CD14-positive monocyte (primary cell): ENCODE results near the gene FOXR1. TPM values are rescaled to one million over a fixed set of nuclear protein-coding genes. Genes with fewer than 3 reads are reported as not detected.

Source experiments
- DNase-seq, 3 donors: peaks; one replicate each; pipeline ENCODE4 v3.0.0-alpha.2; 2011 to 2022
- H2AFZ ChIP-seq: 2 replicates; pipeline ENCODE4 v1.6.0; 2012; ENCODE audit warnings: mild to moderate bottlenecking, low read depth, low read length, inconsistent platforms; ENCODE audit not compliant: insufficient read depth, poor library complexity, severe bottlenecking
- H3K27ac ChIP-seq, 2 donors: 1 replicate in 1 of 2; 2 replicates in 1 of 2; pipeline ENCODE4 v1.5.1; 2012 to 2013; ENCODE audit warnings: low read length in 2 of 2, control low read depth in 1 of 2, inconsistent platforms in 1 of 2, low read depth in 1 of 2, mild to moderate bottlenecking in 1 of 2
- H3K27me3 ChIP-seq, 2 donors: one replicate each; pipeline versions ENCODE4 v1.6.0 to v1.6.1; 2011 to 2013; ENCODE audit warnings: low read length in 2 of 2; ENCODE audit not compliant: control insufficient read depth in 2 of 2, insufficient read depth in 2 of 2
- H3K36me3 ChIP-seq, 2 donors: replicated peaks in 1 of 2; 1 replicate in 1 of 2; 2 replicates in 1 of 2; pipeline versions ENCODE4 v1.5.1 to v1.6.1; 2012 to 2013; ENCODE audit warnings: low read length in 2 of 2, control low read depth in 1 of 2, inconsistent platforms in 1 of 2, mild to moderate bottlenecking in 1 of 2; ENCODE audit not compliant: insufficient read depth in 2 of 2, control insufficient read depth in 1 of 2
- H3K4me1 ChIP-seq, 2 donors: 1 replicate in 1 of 2; 2 replicates in 1 of 2; pipeline versions ENCODE4 v1.5.1 to v1.6.1; 2012 to 2013; ENCODE audit warnings: low read length in 2 of 2, control low read depth in 1 of 2, inconsistent platforms in 1 of 2, mild to moderate bottlenecking in 1 of 2, moderate library complexity in 1 of 2; ENCODE audit not compliant: insufficient read depth in 2 of 2, control insufficient read depth in 1 of 2
- H3K4me2 ChIP-seq: replicated peaks from 2 replicates; pipeline ENCODE3; 2012; ENCODE audit warnings: low read length, moderate library complexity, mild to moderate bottlenecking; ENCODE audit not compliant: poor library complexity, severe bottlenecking; ENCODE audit errors: extremely low read depth
- H3K4me3 ChIP-seq, 3 experiments: fragments of 200-600 bp in 1 of 3; sonication (generic) in 1 of 3; replicated peaks in 1 of 3; 1 replicate in 2 of 3; 2 replicates in 1 of 3; pipeline ENCODE4 v1.5.1; 2011 to 2013; ENCODE audit warnings: low read length in 3 of 3, mild to moderate bottlenecking in 3 of 3, control low read depth in 2 of 3, low read depth in 2 of 3, inconsistent platforms in 1 of 3, moderate library complexity in 1 of 3
- H3K79me2 ChIP-seq: 2 replicates; pipeline ENCODE4 v1.6.0; 2012; ENCODE audit warnings: mild to moderate bottlenecking, control low read depth, inconsistent platforms, low read length, moderate library complexity; ENCODE audit not compliant: insufficient read depth
- H3K9ac ChIP-seq: 2 replicates; pipeline ENCODE4 v1.6.0; 2017; ENCODE audit warnings: low read length, mild to moderate bottlenecking; ENCODE audit not compliant: insufficient read depth, poor library complexity, severe bottlenecking
- H3K9me3 ChIP-seq, 2 donors: replicated peaks in 1 of 2; 1 replicate in 1 of 2; 2 replicates in 1 of 2; pipeline versions ENCODE4 v1.5.1 to v1.6.1; 2012 to 2013; ENCODE audit warnings: low read length in 2 of 2, control low read depth in 1 of 2; ENCODE audit not compliant: control insufficient read depth in 1 of 2, insufficient read depth in 1 of 2
- H4K20me1 ChIP-seq: 2 replicates; pipeline ENCODE4 v1.6.0; 2012; ENCODE audit warnings: mild to moderate bottlenecking, low read length, control low read depth, moderate library complexity; ENCODE audit not compliant: insufficient read depth
- H3K27ac Mint-ChIP-seq, 7 donors: one replicate each; pipeline ENCODE4 v1.8.0; 2020; ENCODE audit warnings: mild to moderate bottlenecking in 7 of 7, mixed read lengths in 7 of 7, moderate library complexity in 6 of 7, inconsistent platforms in 2 of 7
- H3K27me3 Mint-ChIP-seq, 3 donors: one replicate each; pipeline ENCODE4 v1.8.0; 2021 to 2022; ENCODE audit warnings: low read depth in 3 of 3, mild to moderate bottlenecking in 3 of 3, mixed read lengths in 3 of 3, moderate library complexity in 3 of 3, inconsistent platforms in 1 of 3
- H3K36me3 Mint-ChIP-seq, 2 donors: one replicate each; pipeline ENCODE4 v1.8.0; 2020; ENCODE audit warnings: mixed read lengths in 2 of 2, inconsistent platforms in 1 of 2, mild to moderate bottlenecking in 1 of 2
- H3K4me1 Mint-ChIP-seq: one replicate; pipeline ENCODE4 v1.8.0; 2020; ENCODE audit warnings: mild to moderate bottlenecking, mixed read lengths
- H3K4me3 Mint-ChIP-seq, 2 donors: one replicate each; pipeline ENCODE4 v1.8.0; 2020; ENCODE audit warnings: mild to moderate bottlenecking in 2 of 2, mixed read lengths in 2 of 2, moderate library complexity in 1 of 2
- H3K9me3 Mint-ChIP-seq, 7 donors: one replicate each; pipeline ENCODE4 v1.8.0; 2020 to 2022; ENCODE audit warnings: mixed read lengths in 7 of 7, mild to moderate bottlenecking in 6 of 7, moderate library complexity in 6 of 7, inconsistent platforms in 2 of 7
- CTCF ChIP-seq: fragments of 200-600 bp; IDR thresholded peaks from one replicate; pipeline ENCODE4 v1.8.0; 2022; ENCODE audit warnings: antibody characterized with exemption, mild to moderate bottlenecking
- WGBS: methylation state at CpG from one replicate; pipeline ENCODE4 v1.1.5; 2013; ENCODE audit warnings: missing lambda C conversion rate; ENCODE audit not compliant: insufficient coverage; 5-methylcytosine and 5-hydroxymethylcytosine counted together
- intact Hi-C, 2 donors: fragments of 100-400 bp; cut with micrococcal nuclease; formaldehyde crosslinking; loops; one replicate each; pipeline versions ENCODE4 v1.15.0 to v1.15.1; 2023
- polyA plus RNA-seq, 3 donors: library from polyadenylated mRNA; depleted of rRNA in 1 of 3; unstranded in 2 of 3; stranded (reverse) in 1 of 3; fragments of 300-500 nt in 2 of 3; fragments of >200 nt in 1 of 3; fragmentation: Illumina TruSeq in 2 of 3; gene quantifications; 1 replicate in 2 of 3; 2 replicates in 1 of 3; pipeline ENCODE4 v1.2.3, GENCODE V29; 2012 to 2021

The FOXR1 gene
- polyA plus RNA-seq, 3 donors = not detected

- H2AFZ ChIP-seq = no peak within 1 kb of the TSS
- H3K9me3 ChIP-seq = no peaks in the 10 kb centered on the region
- Mint-ChIP-seq H3K9me3 (no peaks in the 10 kb centered on the region), H3K4me3 (peak within 1 kb of the TSS; percentile 31 to 48), H3K27me3 (peaks cover 12 to 23% (median 13%) of the 10 kb centered on the region in 3 donors), H3K27ac (peak within 1 kb of the TSS in 3 of 7 donors; percentile 15 to 61 (median 25)), H3K4me1 (peaks cover 3% of the 10 kb centered on the region), H3K36me3 (no peaks in the 10 kb centered on the region)
- H3K36me3 ChIP-seq = no peaks in the 10 kb centered on the region
- no peaks in the 10 kb centered on the region for H3K4me1 ChIP-seq
- intact Hi-C loops = loop anchor here (1.0 to 5.0 kb wide), 2 partner anchors 49 to 269 kb away; no protein-coding TSS in a partner anchor
- H3K4me2 ChIP-seq = no peak within 1 kb of the TSS
- H3K9ac ChIP-seq = no peak within 1 kb of the TSS
- no peaks in the 10 kb centered on the region for H4K20me1 ChIP-seq
- 0% methylated on average over 5 of the region's 7 CpGs for WGBS
- H3K79me2 ChIP-seq = no peaks in the 10 kb centered on the region
- H3K27ac ChIP-seq = no peak within 1 kb of the TSS
- peak; percentile 91 for TF ChIP-seq CTCF
- no peaks in the 10 kb centered on the region for H3K27me3 ChIP-seq
- no peak within 1 kb of the TSS for H3K4me3 ChIP-seq
- peak; percentile 78 to 81 (median 80) for DNase-seq
These were observed 15.3 kb upstream of the FOXR1 start, which contains the start of gene UPK2 for GRCh38 chr11:118956094-118956846. Gene UPK2, plus strand, starts transcription at chr11:118956298. Its CDS starts 53 bp downstream, at chr11:118956351.

GRCh38 chr11:118956847-118957469 is 14.6 kb upstream of the FOXR1 start:
- H3K36me3 ChIP-seq = no peaks in the 10 kb centered on the region
- no peaks in the 10 kb centered on the region for H3K27me3 ChIP-seq
- H4K20me1 ChIP-seq = no peaks in the 10 kb centered on the region
- H3K79me2 ChIP-seq = no peaks in the 10 kb centered on the region
- no peak overlapping the region for H3K9ac ChIP-seq
- Mint-ChIP-seq H3K4me3 (no peak overlapping the region), H3K27me3 (peaks cover 12 to 21% (median 13%) of the 10 kb centered on the region in 3 donors), H3K4me1 (peaks cover 3% of the 10 kb centered on the region), H3K27ac (no peak overlapping the region), H3K36me3 (no peaks in the 10 kb centered on the region), H3K9me3 (no peaks in the 10 kb centered on the region)
- H3K4me3 ChIP-seq = no peak overlapping the region
- TF ChIP-seq CTCF = peak; percentile 55
- no peaks in the 10 kb centered on the region for H3K9me3 ChIP-seq
- intact Hi-C loops = loop anchor here (1.0 to 5.0 kb wide), 2 partner anchors 50 to 270 kb away; no protein-coding TSS in a partner anchor
- WGBS = 56% methylated on average over 13 of the region's 14 CpGs
- H3K4me1 ChIP-seq = no peaks in the 10 kb centered on the region
- no peak for DNase-seq
- no peak overlapping the region for H3K4me2 ChIP-seq
- no peak overlapping the region for H3K27ac ChIP-seq
- no peak overlapping the region for H2AFZ ChIP-seq
